ENCODE data around the gene GTF2I. TPM values are rescaled to one million over a fixed set of nuclear protein-coding genes. Genes with fewer than 3 reads are reported as not detected.
"Not testable (repeated sequence)": the region's sequence is repeated elsewhere in the genome, so short reads cannot be mapped to it uniquely, and the experiment has no call there.

The GTF2I gene
- total RNA-seq, 2 experiments from 2014 or later, result 162 to 163 TPM

- H3K9me3 Mint-ChIP-seq; POLR2A ChIA-PET; H3K4me3 Mint-ChIP-seq; H3K27ac Mint-ChIP-seq; H3K4me1 Mint-ChIP-seq; H3K27me3 Mint-ChIP-seq; CTCF ChIA-PET; H3K36me3 Mint-ChIP-seq (ENCODE audit: low read depth); DNase-seq: not testable (repeated sequence)
Observed at GRCh38 chr7:74739974-74740703, 82.6 kb downstream of the GTF2I start.

GRCh38 chr7:74743936-74744557, 86.5 kb downstream of the GTF2I start:
- CTCF ChIA-PET; H3K36me3 Mint-ChIP-seq (ENCODE audit: low read depth); H3K27me3 Mint-ChIP-seq; H3K27ac Mint-ChIP-seq; DNase-seq; H3K4me1 Mint-ChIP-seq; H3K4me3 Mint-ChIP-seq; POLR2A ChIA-PET; H3K9me3 Mint-ChIP-seq: not testable (repeated sequence)

- H3K27ac Mint-ChIP-seq, CTCF ChIA-PET, H3K9me3 Mint-ChIP-seq: not testable (repeated sequence)
Observed at GRCh38 chr7:74753921-74754482, 96.5 kb downstream of the GTF2I start.

GRCh38 chr7:74756673-74757072, 99.2 kb downstream of the GTF2I start:
- POLR2A ChIA-PET; DNase-seq; H3K4me1 Mint-ChIP-seq; H3K27me3 Mint-ChIP-seq; H3K4me3 Mint-ChIP-seq; CTCF ChIA-PET; H3K36me3 Mint-ChIP-seq (ENCODE audit: low read depth); H3K9me3 Mint-ChIP-seq; H3K27ac Mint-ChIP-seq: not testable (repeated sequence)

More at GRCh38 chr7:74753921-74754482, 96.5 kb downstream of the GTF2I start:
- H3K27me3 Mint-ChIP-seq; DNase-seq; H3K4me3 Mint-ChIP-seq; POLR2A ChIA-PET; H3K36me3 Mint-ChIP-seq (ENCODE audit: low read depth); H3K4me1 Mint-ChIP-seq: not testable (repeated sequence)

GRCh38 chr7:74758268-74758667, 100.8 kb downstream of the GTF2I start:
- H3K36me3 Mint-ChIP-seq (ENCODE audit: low read depth); H3K9me3 Mint-ChIP-seq; H3K4me3 Mint-ChIP-seq; H3K4me1 Mint-ChIP-seq; POLR2A ChIA-PET; DNase-seq; H3K27ac Mint-ChIP-seq; CTCF ChIA-PET; H3K27me3 Mint-ChIP-seq: not testable (repeated sequence)

GRCh38 chr7:74758982-74759381, 101.5 kb downstream of the GTF2I start:
- DNase-seq; POLR2A ChIA-PET; H3K4me1 Mint-ChIP-seq; CTCF ChIA-PET; H3K4me3 Mint-ChIP-seq; H3K27ac Mint-ChIP-seq; H3K9me3 Mint-ChIP-seq; H3K27me3 Mint-ChIP-seq; H3K36me3 Mint-ChIP-seq (ENCODE audit: low read depth): not testable (repeated sequence)

- DNase-seq; POLR2A ChIA-PET; H3K36me3 Mint-ChIP-seq (ENCODE audit: low read depth); H3K4me1 Mint-ChIP-seq; H3K27ac Mint-ChIP-seq; H3K27me3 Mint-ChIP-seq; H3K4me3 Mint-ChIP-seq; CTCF ChIA-PET; H3K9me3 Mint-ChIP-seq: not testable (repeated sequence)
Observed at GRCh38 chr7:74765205-74765918, 107.8 kb downstream of the GTF2I start.

GRCh38 chr7:74766509-74766908, 109.0 kb downstream of the GTF2I start:
- H3K27ac Mint-ChIP-seq; H3K4me1 Mint-ChIP-seq; H3K27me3 Mint-ChIP-seq; H3K36me3 Mint-ChIP-seq (ENCODE audit: low read depth); POLR2A ChIA-PET; H3K4me3 Mint-ChIP-seq; H3K9me3 Mint-ChIP-seq; DNase-seq; CTCF ChIA-PET: not testable (repeated sequence)

- H3K9me3 Mint-ChIP-seq; CTCF ChIA-PET; H3K27ac Mint-ChIP-seq; H3K4me1 Mint-ChIP-seq; H3K36me3 Mint-ChIP-seq (ENCODE audit: low read depth); DNase-seq; H3K27me3 Mint-ChIP-seq; POLR2A ChIA-PET; H3K4me3 Mint-ChIP-seq: not testable (repeated sequence)
Observed at GRCh38 chr7:74766991-74767390, 109.5 kb downstream of the GTF2I start.

GRCh38 chr7:74770062-74770461, 112.5 kb downstream of the GTF2I start:
- H3K36me3 Mint-ChIP-seq (ENCODE audit: low read depth); DNase-seq; H3K4me3 Mint-ChIP-seq; H3K9me3 Mint-ChIP-seq; CTCF ChIA-PET; H3K4me1 Mint-ChIP-seq; POLR2A ChIA-PET; H3K27me3 Mint-ChIP-seq; H3K27ac Mint-ChIP-seq: not testable (repeated sequence)

GRCh38 chr7:74772093-74772492, 114.6 kb downstream of the GTF2I start:
- POLR2A ChIA-PET; H3K27ac Mint-ChIP-seq; H3K36me3 Mint-ChIP-seq (ENCODE audit: low read depth); H3K27me3 Mint-ChIP-seq; CTCF ChIA-PET; H3K4me1 Mint-ChIP-seq; DNase-seq; H3K4me3 Mint-ChIP-seq; H3K9me3 Mint-ChIP-seq: not testable (repeated sequence)

GRCh38 chr7:74773760-74774750, 116.5 kb downstream of the GTF2I start, which contains the start of gene NCF1:
TSS of gene NCF1 (plus strand) at chr7:74774011. CDS start at chr7:74774032, 21 bp downstream.
- H3K9me3 Mint-ChIP-seq; H3K4me3 Mint-ChIP-seq; H3K27me3 Mint-ChIP-seq; H3K36me3 Mint-ChIP-seq (ENCODE audit: low read depth); H3K27ac Mint-ChIP-seq; H3K4me1 Mint-ChIP-seq; CTCF ChIA-PET; DNase-seq; POLR2A ChIA-PET: not testable (repeated sequence)

- H3K36me3 Mint-ChIP-seq (ENCODE audit: low read depth); H3K27ac Mint-ChIP-seq; H3K9me3 Mint-ChIP-seq; H3K4me3 Mint-ChIP-seq; CTCF ChIA-PET; POLR2A ChIA-PET; DNase-seq; H3K27me3 Mint-ChIP-seq; H3K4me1 Mint-ChIP-seq: not testable (repeated sequence)
Observed at GRCh38 chr7:74775111-74775510, 117.6 kb downstream of the GTF2I start.

Measured in activated CD4-positive, alpha-beta T cell treated with anti-CD3 and anti-CD28 coated beads, Interleukin-2, amount 10 ng/mL, durations not matched to agents 7 days and 5 days (primary cell).